ENCODE results near the gene RMDN3. TPM values are rescaled to one million over a fixed set of nuclear protein-coding genes. Genes with fewer than 3 reads are reported as not detected.
A peak's percentile ranks its signal among the peaks of the same experiment; 100 is the strongest.

RMDN3 gene, protein sequence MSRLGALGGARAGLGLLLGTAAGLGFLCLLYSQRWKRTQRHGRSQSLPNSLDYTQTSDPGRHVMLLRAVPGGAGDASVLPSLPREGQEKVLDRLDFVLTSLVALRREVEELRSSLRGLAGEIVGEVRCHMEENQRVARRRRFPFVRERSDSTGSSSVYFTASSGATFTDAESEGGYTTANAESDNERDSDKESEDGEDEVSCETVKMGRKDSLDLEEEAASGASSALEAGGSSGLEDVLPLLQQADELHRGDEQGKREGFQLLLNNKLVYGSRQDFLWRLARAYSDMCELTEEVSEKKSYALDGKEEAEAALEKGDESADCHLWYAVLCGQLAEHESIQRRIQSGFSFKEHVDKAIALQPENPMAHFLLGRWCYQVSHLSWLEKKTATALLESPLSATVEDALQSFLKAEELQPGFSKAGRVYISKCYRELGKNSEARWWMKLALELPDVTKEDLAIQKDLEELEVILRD
- total RNA-seq, result 10 to 100 TPM; 29.1 to 30.3 TPM
- polyA plus RNA-seq (2013, experiment 1 of 2), result 20.3 TPM
- 22.6 TPM for polyA plus RNA-seq (2013, experiment 2 of 2)
- 17.6 to 79.8 (median 34.2) reads per million in 172 experiments for total RNA-seq

DNA sequence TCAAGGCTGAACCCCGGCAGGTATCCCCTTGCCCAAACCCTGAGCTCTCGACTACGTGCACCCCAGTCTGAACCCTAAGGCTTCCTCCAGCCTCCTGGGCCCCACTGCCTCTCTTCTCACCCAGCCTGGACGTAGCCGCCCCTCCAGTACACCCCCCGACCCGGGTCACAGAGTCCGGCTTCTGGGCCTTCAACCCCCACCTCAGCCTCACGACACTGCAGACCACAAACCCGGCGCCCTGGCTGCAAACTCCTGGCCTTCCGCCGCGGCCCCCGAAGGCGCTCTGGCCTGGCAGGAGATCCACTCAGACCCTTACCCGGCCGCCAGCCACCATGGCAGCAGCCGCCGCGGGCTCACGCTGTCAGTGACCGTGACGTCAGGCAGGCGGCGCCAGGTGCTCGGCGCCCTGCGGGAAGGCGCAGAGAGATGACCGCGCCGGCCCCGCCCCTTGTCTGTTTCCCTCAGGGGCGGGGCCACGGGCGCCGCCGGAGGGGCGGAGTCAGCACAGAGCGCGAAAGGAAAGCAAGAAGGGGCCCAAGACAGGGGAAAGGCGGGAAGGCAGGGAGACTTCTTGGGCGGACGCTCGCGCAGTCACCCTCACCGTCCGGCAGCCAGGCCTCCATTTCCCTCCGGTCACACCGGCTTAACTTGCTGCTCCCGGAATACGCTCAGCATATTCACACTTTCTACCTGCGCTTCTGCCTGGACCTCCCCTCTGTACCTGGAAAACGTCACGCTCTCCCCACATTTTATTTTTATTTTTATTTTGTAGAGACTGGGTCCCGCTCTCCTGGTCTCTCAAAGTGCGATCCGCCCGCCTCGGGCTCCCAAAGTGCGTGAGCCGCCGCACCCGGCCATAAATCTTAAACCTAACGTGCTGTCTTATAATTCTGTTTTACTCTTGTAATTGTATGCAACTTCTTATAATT is at the start of gene RMDN3:
Gene RMDN3 (minus strand): TSS at position 372 of the 929 bp plus-strand sequence. CDS start 471 bp downstream, outside the sequence.
- H3K36me3 Mint-ChIP-seq (ENCODE audit: low read depth), result peaks cover 33% of the 10 kb centered on the region
- Histone ChIP-seq H3K36me3 (ENCODE audit: insufficient read depth, low read length) (peaks cover 26% of the 10 kb centered on the region), H3K4me3 (ENCODE audit: low read length) (peak within 1 kb of the TSS; percentile 95), H3K4me1 (ENCODE audit: insufficient read depth, low read length) (peaks cover 30% of the 10 kb centered on the region), H3K27me3 (ENCODE audit: control insufficient read depth in 1 of 2, insufficient read depth in 2 of 2, low read length in 2 of 2) (no peaks in the 10 kb centered on the region), H3K9me3 (ENCODE audit: control insufficient read depth in 1 of 2, insufficient read depth in 1 of 2, low read length in 2 of 2) (no peaks in the 10 kb centered on the region), H3K27ac (ENCODE audit: low read depth in 1 of 2, low read length in 2 of 2) (peak within 1 kb of the TSS; percentile 65 to 78)
- intact Hi-C loops (cut with DNase I, micrococcal nuclease), result loop anchor here (1.0 to 10.0 kb wide), 6 partner anchors 52 to 530 kb away; partner anchors contain the start of genes CCDC32 (in 2 of the 2), DNAJC17 (in 2 of the 2), RAD51 (in 2 of the 2) and ZFYVE19 (in 2 of the 2)
- H3K27ac Mint-ChIP-seq, result peak within 1 kb of the TSS; percentile 98
- ChIA-PET CTCF (interaction anchor here (1.2 to 1.5 kb wide), 3 partner anchors 11 to 28 kb away, joined by 3 to 5 read pairs (median 3); partner anchors contain the start of gene C15orf62), POLR2A (interaction anchor here (1.0 to 1.2 kb wide), 3 partner anchors 14 to 314 kb away, joined by 3 to 5 read pairs (median 3); partner anchors contain the start of gene C15orf62)
- H3K4me3 Mint-ChIP-seq, result peak within 1 kb of the TSS; percentile 98
- DNase-seq, result peak; percentile 86 to 97 (median 92)
- H3K9me3 Mint-ChIP-seq, result no peaks in the 10 kb centered on the region
- TF ChIP-seq, protein P1, sequence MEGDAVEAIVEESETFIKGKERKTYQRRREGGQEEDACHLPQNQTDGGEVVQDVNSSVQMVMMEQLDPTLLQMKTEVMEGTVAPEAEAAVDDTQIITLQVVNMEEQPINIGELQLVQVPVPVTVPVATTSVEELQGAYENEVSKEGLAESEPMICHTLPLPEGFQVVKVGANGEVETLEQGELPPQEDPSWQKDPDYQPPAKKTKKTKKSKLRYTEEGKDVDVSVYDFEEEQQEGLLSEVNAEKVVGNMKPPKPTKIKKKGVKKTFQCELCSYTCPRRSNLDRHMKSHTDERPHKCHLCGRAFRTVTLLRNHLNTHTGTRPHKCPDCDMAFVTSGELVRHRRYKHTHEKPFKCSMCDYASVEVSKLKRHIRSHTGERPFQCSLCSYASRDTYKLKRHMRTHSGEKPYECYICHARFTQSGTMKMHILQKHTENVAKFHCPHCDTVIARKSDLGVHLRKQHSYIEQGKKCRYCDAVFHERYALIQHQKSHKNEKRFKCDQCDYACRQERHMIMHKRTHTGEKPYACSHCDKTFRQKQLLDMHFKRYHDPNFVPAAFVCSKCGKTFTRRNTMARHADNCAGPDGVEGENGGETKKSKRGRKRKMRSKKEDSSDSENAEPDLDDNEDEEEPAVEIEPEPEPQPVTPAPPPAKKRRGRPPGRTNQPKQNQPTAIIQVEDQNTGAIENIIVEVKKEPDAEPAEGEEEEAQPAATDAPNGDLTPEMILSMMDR (IDR thresholded peaks at IDR 0.05), result no peak
- peaks cover 30% of the 10 kb centered on the region for H3K4me1 Mint-ChIP-seq (ENCODE audit: low read depth)
- H3K27me3 Mint-ChIP-seq, result no peaks in the 10 kb centered on the region
- ATAC-seq (ENCODE audit: poor library complexity), result peak; percentile 95

DNA sequence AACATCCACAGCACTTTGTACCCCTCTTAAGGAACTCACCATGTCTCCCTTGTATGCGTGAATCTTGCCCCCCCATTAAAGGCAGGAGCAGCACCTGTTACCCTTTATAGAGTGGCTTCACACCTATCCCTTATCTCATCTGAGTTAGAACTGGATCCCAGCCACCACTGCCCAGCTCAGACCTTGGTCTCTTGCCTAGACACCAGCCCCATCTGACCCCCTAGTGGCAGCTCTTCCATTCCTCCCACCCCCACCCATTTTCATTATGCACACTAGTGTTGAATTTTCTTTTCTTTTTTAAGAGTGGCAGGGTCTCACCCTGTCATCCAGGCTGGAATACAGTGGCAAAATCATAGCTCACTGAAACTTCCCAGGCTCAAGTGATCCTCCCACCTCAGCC is 48.6 kb upstream of the RMDN3 start:
- intact Hi-C loops (cut with DNase I, micrococcal nuclease), result no loop called here
- Mint-ChIP-seq H3K4me3 (no peak overlapping the region), H3K27ac (no peak overlapping the region), H3K36me3 (ENCODE audit: low read depth) (peaks cover 38% of the 10 kb centered on the region), H3K27me3 (no peaks in the 10 kb centered on the region), H3K4me1 (ENCODE audit: low read depth) (peaks cover 33% of the 10 kb centered on the region), H3K9me3 (no peaks in the 10 kb centered on the region)
- no peaks in the 10 kb centered on the region for H3K27me3 ChIP-seq (ENCODE audit: control insufficient read depth in 1 of 2, insufficient read depth in 2 of 2, low read length in 2 of 2)
- no peaks in the 10 kb centered on the region for H3K9me3 ChIP-seq (ENCODE audit: control insufficient read depth in 1 of 2, insufficient read depth in 1 of 2, low read length in 2 of 2)
- no peak overlapping the region for H3K4me3 ChIP-seq (ENCODE audit: low read length)
- H3K4me1 ChIP-seq (ENCODE audit: insufficient read depth, low read length), result peaks cover 26% of the 10 kb centered on the region
- ChIA-PET POLR2A (no interaction called here), CTCF (interaction anchor here (0.6 to 1.6 kb wide), 3 partner anchors 21 to 79 kb away, joined by 3 read pairs; no protein-coding TSS in a partner anchor)
- ATAC-seq (ENCODE audit: poor library complexity) (no peak), DNase-seq (no peak)
- peaks cover 11% of the 10 kb centered on the region for H3K36me3 ChIP-seq (ENCODE audit: insufficient read depth, low read length)
- TF ChIP-seq, protein P1 (IDR thresholded peaks at IDR 0.05), result no peak
- H3K27ac ChIP-seq (ENCODE audit: low read depth in 1 of 2, low read length in 2 of 2), result no peak overlapping the region

DNA sequence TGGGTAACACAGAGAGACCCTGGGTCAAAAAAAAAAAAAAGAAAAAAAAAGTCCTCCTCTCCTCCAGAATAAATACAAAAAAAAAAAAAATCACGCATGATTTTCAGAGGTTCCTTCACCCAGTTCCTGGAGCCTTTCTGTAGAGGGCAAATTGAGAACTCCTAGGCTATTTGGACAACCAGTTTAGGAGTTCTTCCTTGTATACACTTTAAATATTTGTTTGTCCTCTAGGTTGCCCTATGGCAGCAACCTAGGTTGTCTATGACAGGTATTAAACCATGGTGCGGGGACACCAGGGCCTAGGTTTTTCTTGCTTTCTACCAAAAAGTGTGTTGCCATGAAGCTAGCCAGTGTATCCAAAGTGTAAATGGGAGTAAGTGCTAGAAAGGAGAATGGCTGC is 48.0 kb upstream of the RMDN3 start:
- DNase-seq (no peak), ATAC-seq (ENCODE audit: poor library complexity) (no peak)
- ChIA-PET CTCF (interaction anchor here (1.6 kb wide), 1 partner anchor 20 kb away, joined by 3 read pairs; no protein-coding TSS in a partner anchor), POLR2A (no interaction called here)
- TF ChIP-seq, protein P1 (IDR thresholded peaks at IDR 0.05), result no peak
- Histone ChIP-seq H3K9me3 (ENCODE audit: control insufficient read depth in 1 of 2, insufficient read depth in 1 of 2, low read length in 2 of 2) (no peaks in the 10 kb centered on the region), H3K36me3 (ENCODE audit: insufficient read depth, low read length) (peaks cover 11% of the 10 kb centered on the region), H3K4me3 (ENCODE audit: low read length) (no peak overlapping the region), H3K4me1 (ENCODE audit: insufficient read depth, low read length) (peaks cover 20% of the 10 kb centered on the region), H3K27me3 (ENCODE audit: control insufficient read depth in 1 of 2, insufficient read depth in 2 of 2, low read length in 2 of 2) (no peaks in the 10 kb centered on the region), H3K27ac (ENCODE audit: low read depth in 1 of 2, low read length in 2 of 2) (no peak overlapping the region)
- H3K4me1 Mint-ChIP-seq (ENCODE audit: low read depth), result peaks cover 32% of the 10 kb centered on the region
- no peak overlapping the region for H3K4me3 Mint-ChIP-seq
- no peaks in the 10 kb centered on the region for H3K27me3 Mint-ChIP-seq
- H3K9me3 Mint-ChIP-seq, result no peaks in the 10 kb centered on the region
- H3K27ac Mint-ChIP-seq, result no peak overlapping the region
- peaks cover 44% of the 10 kb centered on the region for H3K36me3 Mint-ChIP-seq (ENCODE audit: low read depth)
- intact Hi-C loops (cut with DNase I, micrococcal nuclease), result no loop called here

All from CD4-positive, alpha-beta T cell (primary cell).